Esophagus squamous epithelium (tissue), 4 donors: ENCODE measurements around the gene PTPRN2.

ENCODE experiments used
- POLR2A ChIP-seq, 4 donors: fragments of 450-650 bp; IDR thresholded peaks; one replicate each; pipeline ENCODE4 v1.6.1; 2017; ENCODE audit warnings: antibody characterized with exemption in 4 of 4, mild to moderate bottlenecking in 4 of 4, moderate library complexity in 3 of 4
- TF ChIP-seq, protein P1 (sequence below), 6 experiments: fragments of 450-650 bp in 4 of 6; fragments of 200-600 bp in 2 of 6; sonication (generic) in 2 of 6; IDR thresholded peaks; one replicate each; pipeline ENCODE4 v1.5.1; 2016 to 2019; ENCODE audit warnings: antibody characterized with exemption in 6 of 6, mild to moderate bottlenecking in 4 of 6, moderate library complexity in 4 of 6

DNA sequence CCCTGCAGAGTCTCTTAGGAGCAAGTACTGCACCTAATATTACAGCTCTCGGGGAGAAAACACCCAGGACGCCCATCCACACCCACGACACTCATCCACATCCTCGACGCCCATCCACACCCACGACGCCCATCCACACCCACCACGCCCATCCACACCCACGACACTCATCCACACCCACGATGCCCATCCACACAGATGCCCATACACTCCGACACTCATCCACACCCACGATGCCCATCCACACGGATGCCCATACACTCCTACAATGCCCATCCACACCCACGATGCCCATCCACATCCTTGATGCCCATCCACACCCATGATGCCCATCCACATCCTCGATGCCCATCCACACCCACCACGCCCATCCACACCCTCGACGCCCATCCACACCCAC lies 503.1 kb downstream of the PTPRN2 start:
- TF ChIP-seq, protein P1, sequence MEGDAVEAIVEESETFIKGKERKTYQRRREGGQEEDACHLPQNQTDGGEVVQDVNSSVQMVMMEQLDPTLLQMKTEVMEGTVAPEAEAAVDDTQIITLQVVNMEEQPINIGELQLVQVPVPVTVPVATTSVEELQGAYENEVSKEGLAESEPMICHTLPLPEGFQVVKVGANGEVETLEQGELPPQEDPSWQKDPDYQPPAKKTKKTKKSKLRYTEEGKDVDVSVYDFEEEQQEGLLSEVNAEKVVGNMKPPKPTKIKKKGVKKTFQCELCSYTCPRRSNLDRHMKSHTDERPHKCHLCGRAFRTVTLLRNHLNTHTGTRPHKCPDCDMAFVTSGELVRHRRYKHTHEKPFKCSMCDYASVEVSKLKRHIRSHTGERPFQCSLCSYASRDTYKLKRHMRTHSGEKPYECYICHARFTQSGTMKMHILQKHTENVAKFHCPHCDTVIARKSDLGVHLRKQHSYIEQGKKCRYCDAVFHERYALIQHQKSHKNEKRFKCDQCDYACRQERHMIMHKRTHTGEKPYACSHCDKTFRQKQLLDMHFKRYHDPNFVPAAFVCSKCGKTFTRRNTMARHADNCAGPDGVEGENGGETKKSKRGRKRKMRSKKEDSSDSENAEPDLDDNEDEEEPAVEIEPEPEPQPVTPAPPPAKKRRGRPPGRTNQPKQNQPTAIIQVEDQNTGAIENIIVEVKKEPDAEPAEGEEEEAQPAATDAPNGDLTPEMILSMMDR (IDR thresholded peaks at IDR 0.05): no peak
- TF ChIP-seq POLR2A (IDR thresholded peaks at IDR 0.05): no peak
